ENCODE data around the gene ZNF783. TPM values are rescaled to one million over a fixed set of nuclear protein-coding genes. Genes with fewer than 3 reads are reported as not detected.

Gene ZNF783
- total RNA-seq, 1 experiment from 2014 or later = 9.9 TPM

- TF ChIP-seq CREB1 (CRISPR knock-in tag; IDR thresholded peaks at IDR 0.05) (no peak), ARID4B (CRISPR knock-in tag; IDR thresholded peaks at IDR 0.05; ENCODE audit: borderline replicate concordance) (no peak), ZNF671 (CRISPR knock-in tag; IDR thresholded peaks at IDR 0.05) (no peak)
These were observed 41.5 kb upstream of the ZNF783 start (continued) for GRCh38 chr7:149220534-149220933.

DNA sequence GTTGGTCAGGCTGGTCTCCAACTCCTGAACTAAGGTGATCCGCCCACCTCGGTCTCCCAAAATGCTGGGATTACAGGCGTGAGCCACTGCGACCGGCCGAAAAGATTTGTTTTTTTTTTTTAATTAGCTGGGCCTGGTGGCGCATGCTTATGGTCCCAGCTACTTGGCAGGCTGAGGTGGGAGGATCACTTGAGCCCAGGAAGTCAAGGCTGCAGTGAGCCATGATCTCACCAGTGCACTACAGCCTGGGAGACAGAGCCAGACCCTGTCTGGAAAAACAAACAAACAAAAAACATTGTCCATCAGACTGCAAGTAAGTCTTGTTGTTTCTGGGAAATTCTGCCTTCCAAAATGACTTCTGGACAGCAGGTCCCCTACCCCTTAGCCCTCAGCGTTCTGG lies 38.8 kb upstream of the ZNF783 start:
- H3K27me3 Mint-ChIP-seq (ENCODE audit: low read depth) = no peaks in the 10 kb centered on the region
- CTCF ChIA-PET = no interaction called here
- POLR2A ChIA-PET = no interaction called here
- TF ChIP-seq ZNF512 (CRISPR knock-in tag; IDR thresholded peaks at IDR 0.05; ENCODE audit: borderline replicate concordance) (no peak), GABPB1 (CRISPR knock-in tag; IDR thresholded peaks at IDR 0.05) (no peak)
- H3K4me1 Mint-ChIP-seq = peaks cover 9% of the 10 kb centered on the region
- H3K9me3 Mint-ChIP-seq = no peaks in the 10 kb centered on the region
- no peak for ATAC-seq
- DNase-seq (ENCODE audit: low spot score) = no peak
- no peak overlapping the region for H3K27ac Mint-ChIP-seq
- H3K36me3 Mint-ChIP-seq = peaks cover 37% of the 10 kb centered on the region
- no peak overlapping the region for H3K4me3 Mint-ChIP-seq

DNA sequence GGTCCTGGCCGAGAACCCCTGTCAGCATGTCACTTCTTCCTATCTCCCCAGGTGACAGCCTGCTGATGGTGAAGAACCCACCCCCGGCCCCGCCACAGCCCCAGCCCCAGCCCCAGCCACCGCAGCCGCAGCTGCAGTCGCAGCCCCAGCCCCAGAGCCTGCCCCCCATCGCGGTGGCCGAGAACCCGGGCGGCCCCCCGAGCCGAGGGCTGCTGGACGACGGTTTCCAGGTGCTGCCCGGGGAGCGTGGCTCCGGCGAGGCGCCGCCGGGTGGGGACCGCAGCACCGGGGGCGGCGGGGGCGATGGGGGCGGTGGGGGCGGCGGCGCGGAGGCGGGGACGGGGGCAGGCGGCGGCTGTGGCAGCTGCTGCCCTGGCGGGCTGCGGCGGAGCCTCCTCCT lies 38.2 kb upstream of the ZNF783 start:
- Mint-ChIP-seq H3K9me3 (no peaks in the 10 kb centered on the region), H3K4me1 (peaks cover 5% of the 10 kb centered on the region), H3K27me3 (ENCODE audit: low read depth) (no peaks in the 10 kb centered on the region), H3K36me3 (peaks cover 31% of the 10 kb centered on the region), H3K4me3 (no peak overlapping the region), H3K27ac (no peak overlapping the region)
- no peak for DNase-seq (ENCODE audit: low spot score)
- ATAC-seq = no peak
- CTCF ChIA-PET = no interaction called here
- TF ChIP-seq ETV6 (CRISPR knock-in tag; IDR thresholded peaks at IDR 0.05) (no peak), NR2C2 (CRISPR knock-in tag; IDR thresholded peaks at IDR 0.05) (no peak), NFYB (CRISPR knock-in tag; conservative IDR thresholded peaks at IDR 0.05; ENCODE audit: low read depth) (no peak), PREB (CRISPR knock-in tag; IDR thresholded peaks at IDR 0.05; ENCODE audit: borderline replicate concordance) (no peak), ZNF396 (CRISPR knock-in tag; IDR thresholded peaks at IDR 0.05; ENCODE audit: borderline replicate concordance) (no peak), SP1 (CRISPR knock-in tag; conservative IDR thresholded peaks at IDR 0.05) (no peak), CDX4 (CRISPR knock-in tag; IDR thresholded peaks at IDR 0.05; ENCODE audit: borderline replicate concordance) (no peak), FOXP1 (CRISPR knock-in tag; IDR thresholded peaks at IDR 0.05; ENCODE audit: borderline replicate concordance) (no peak), GABPB1 (CRISPR knock-in tag; IDR thresholded peaks at IDR 0.05) (no peak), MLX (CRISPR knock-in tag; IDR thresholded peaks at IDR 0.05) (no peak)
- POLR2A ChIA-PET = no interaction called here
